ENCODE data around the gene KCNAB2. TPM values are rescaled to one million over a fixed set of nuclear protein-coding genes. Genes with fewer than 3 reads are reported as not detected.
"Not testable (repeated sequence)": the region's sequence is repeated elsewhere in the genome, so short reads cannot be mapped to it uniquely, and the experiment has no call there.

KCNAB2 gene
- total RNA-seq, 1 donor from 2014 or later = 2.7 TPM

DNA sequence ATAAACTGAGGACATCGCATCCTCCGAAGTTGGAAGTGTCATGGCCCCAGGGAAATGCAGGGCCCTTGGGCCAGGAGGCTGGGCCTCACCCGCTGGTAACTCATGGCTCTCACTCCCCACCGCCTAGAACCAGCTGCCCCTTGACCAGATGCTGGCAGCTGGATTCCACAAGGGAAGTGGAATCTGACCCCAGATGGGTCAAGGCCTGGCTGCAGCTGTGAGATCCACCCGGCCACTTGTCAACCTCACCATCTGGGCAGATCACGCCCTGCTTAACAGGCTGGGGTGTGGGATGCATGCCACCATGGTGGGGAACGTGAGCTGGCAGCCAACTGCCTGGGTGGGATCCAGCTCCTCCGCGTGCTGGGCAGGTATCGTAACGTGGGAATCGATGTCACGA lies 25.5 kb downstream of the KCNAB2 start:
- no peak overlapping the region for H3K4me3 ChIP-seq (ENCODE audit: low read depth, low read length)
- H3K36me3 ChIP-seq (ENCODE audit: control insufficient read depth, insufficient read depth, low read length) = no peaks in the 10 kb centered on the region
- H3K27me3 ChIP-seq (ENCODE audit: control insufficient read depth, insufficient read depth, low read length) = no peaks in the 10 kb centered on the region
- TF ChIP-seq, protein P1, sequence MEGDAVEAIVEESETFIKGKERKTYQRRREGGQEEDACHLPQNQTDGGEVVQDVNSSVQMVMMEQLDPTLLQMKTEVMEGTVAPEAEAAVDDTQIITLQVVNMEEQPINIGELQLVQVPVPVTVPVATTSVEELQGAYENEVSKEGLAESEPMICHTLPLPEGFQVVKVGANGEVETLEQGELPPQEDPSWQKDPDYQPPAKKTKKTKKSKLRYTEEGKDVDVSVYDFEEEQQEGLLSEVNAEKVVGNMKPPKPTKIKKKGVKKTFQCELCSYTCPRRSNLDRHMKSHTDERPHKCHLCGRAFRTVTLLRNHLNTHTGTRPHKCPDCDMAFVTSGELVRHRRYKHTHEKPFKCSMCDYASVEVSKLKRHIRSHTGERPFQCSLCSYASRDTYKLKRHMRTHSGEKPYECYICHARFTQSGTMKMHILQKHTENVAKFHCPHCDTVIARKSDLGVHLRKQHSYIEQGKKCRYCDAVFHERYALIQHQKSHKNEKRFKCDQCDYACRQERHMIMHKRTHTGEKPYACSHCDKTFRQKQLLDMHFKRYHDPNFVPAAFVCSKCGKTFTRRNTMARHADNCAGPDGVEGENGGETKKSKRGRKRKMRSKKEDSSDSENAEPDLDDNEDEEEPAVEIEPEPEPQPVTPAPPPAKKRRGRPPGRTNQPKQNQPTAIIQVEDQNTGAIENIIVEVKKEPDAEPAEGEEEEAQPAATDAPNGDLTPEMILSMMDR (IDR thresholded peaks at IDR 0.05; ENCODE audit: insufficient read depth, low read length, poor library complexity, severe bottlenecking) = no peak
- no peak for DNase-seq (ENCODE audit: low read depth)

DNA sequence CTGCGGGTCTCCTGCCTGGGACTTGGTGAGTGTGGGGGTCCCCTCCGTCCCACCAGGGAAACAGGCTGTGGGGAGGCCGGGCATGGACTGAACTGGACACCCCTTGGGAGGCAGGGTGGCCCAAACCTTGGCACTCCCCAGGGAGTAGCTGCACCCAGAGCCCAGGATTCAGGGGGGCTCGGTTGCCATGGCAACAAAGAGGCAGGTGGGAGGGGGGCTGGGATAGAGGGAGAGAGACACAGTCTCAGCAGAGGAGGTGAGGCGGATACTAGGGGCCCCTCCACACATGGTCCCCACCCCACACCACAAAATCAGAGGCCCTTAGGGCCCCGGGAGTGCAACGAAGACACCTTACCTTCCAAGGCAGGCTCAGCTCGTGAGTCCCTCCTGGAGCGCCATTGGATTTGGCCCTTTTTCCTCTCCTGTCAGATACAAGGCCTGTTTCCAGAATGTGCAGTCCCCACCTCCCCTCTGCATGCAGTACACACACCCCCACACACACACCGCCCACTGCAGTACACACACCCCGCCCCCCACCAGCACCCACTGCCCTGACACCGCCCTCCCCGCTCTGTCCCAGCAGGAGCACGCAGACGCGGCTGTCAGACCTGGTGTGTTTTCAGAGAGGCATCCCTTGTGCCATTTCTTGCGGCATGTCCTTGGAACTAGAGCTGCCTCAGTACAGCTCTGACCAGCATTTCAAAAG lies 27.2 kb downstream of the KCNAB2 start:
- TF ChIP-seq, protein P1 (IDR thresholded peaks at IDR 0.05; ENCODE audit: insufficient read depth, low read length, poor library complexity, severe bottlenecking) = no peak
- Histone ChIP-seq H3K36me3 (ENCODE audit: control insufficient read depth, insufficient read depth, low read length) (no peaks in the 10 kb centered on the region), H3K4me3 (ENCODE audit: low read depth, low read length) (no peak overlapping the region), H3K27me3 (ENCODE audit: control insufficient read depth, insufficient read depth, low read length) (peaks cover 8% of the 10 kb centered on the region)
- DNase-seq (ENCODE audit: low read depth) = no peak

DNA sequence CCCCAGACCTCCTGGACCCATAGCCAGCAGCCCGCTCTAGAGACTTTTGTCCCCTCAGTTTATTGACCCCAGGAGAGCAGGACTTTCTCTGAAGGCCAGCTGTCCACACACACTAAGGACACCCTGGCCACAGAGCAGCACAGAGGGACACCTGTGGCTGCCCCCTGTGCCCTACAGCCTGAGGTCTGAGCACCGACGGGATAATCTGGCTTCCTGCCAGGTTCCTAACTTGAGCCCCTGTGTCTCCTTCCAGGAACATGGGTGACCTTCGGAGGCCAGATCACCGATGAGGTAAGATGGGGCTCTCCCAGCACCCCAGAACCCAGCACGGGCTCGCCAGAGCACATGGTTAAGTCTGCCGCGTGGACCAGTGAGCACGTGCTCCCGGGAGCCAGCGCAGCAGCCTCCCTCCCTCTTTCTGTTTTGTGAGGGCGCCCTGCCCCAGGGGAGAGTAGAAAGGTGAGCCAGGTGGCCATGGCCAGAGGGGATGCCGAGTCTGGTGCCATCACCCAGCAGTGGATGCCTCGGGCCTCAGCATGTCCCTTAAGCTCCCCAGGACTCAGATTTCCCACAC lies 27.9 kb downstream of the KCNAB2 start:
- Histone ChIP-seq H3K36me3 (ENCODE audit: control insufficient read depth, insufficient read depth, low read length) (no peaks in the 10 kb centered on the region), H3K4me3 (ENCODE audit: low read depth, low read length) (no peak overlapping the region), H3K27me3 (ENCODE audit: control insufficient read depth, insufficient read depth, low read length) (peaks cover 8% of the 10 kb centered on the region)
- DNase-seq (ENCODE audit: low read depth) = no peak
- TF ChIP-seq, protein P1 (IDR thresholded peaks at IDR 0.05; ENCODE audit: insufficient read depth, low read length, poor library complexity, severe bottlenecking) = no peak

DNA sequence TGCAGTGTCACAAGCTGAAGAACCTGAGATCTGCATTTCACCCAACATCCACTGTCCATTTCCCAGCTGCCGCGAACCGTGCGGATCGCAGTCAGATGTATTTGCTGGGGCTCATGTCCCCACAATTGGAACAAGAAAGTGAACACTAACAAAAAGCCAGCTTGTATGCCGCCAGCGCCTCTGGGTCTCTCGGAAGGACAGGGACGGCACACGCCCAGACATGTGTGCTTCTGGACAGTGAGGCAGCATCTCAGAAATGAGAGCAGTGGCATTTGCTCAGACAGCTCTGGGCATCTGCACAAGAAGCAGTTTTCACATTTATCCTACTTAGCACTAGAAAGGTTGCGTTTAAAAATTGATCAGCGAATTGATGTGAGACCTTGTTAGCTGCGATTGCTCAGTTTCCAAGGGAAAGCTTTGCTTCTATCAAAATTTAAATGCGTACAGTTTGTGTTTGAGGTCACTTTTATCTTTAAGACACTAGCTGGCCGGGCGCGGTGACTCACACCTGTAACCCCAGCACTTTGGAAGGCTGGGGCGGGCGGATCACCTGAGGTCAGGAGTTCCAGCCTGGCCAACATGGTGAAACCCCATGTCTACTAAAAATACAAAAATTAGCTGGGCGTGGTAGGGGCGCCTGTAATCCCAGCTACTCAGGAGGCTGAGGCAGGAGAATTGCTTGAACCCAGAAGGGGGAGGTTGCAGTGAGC lies 28.7 kb downstream of the KCNAB2 start:
- DNase-seq (ENCODE audit: low read depth) = no peak
- Histone ChIP-seq H3K36me3 (ENCODE audit: control insufficient read depth, insufficient read depth, low read length) (no peaks in the 10 kb centered on the region), H3K4me3 (ENCODE audit: low read depth, low read length) (no peak overlapping the region), H3K27me3 (ENCODE audit: control insufficient read depth, insufficient read depth, low read length) (peaks cover 8% of the 10 kb centered on the region)
- TF ChIP-seq, protein P1 (IDR thresholded peaks at IDR 0.05; ENCODE audit: insufficient read depth, low read length, poor library complexity, severe bottlenecking) = no peak

DNA sequence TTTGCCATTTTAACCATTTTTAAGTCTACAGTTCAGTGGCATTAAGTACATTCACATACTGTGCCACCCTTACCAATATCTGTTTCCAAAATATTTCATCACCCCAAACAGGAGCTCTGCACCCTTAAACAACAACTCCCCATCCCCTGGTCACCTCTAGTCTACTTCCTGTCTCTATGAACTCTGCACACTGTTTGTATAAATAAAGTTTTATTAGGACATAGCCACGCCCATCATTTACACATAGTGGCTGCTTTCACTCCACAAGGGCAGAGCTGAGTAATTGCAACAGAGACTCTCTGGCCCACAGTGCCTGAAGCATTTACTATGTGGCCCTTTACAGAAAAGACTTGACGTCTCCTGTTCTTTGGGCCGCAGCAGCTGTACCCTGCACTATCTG lies 30.1 kb downstream of the KCNAB2 start:
- DNase-seq (ENCODE audit: low read depth) = no peak
- no peaks in the 10 kb centered on the region for H3K36me3 ChIP-seq (ENCODE audit: control insufficient read depth, insufficient read depth, low read length)
- H3K4me3 ChIP-seq (ENCODE audit: low read depth, low read length) = no peak overlapping the region

DNA sequence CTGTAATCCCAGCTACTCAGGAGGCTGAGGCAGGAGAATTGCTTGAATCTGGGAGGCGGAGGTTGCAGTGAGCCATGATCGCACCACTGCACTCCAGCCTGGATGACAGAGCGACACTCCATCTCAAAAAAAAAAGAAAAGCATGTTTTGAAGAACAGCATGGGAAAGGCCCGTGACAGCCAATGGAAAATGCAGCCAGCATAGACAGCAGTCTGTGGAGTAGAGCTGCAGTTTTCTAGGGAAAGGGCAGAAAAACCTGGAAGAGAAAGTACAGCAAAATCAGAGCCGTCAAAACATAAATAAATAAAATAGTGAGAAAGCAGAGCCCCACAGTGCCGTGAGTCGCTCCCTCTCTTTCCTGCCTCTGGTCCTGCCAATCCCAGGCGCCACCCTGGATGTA lies 31.4 kb downstream of the KCNAB2 start:
- H3K36me3 ChIP-seq (ENCODE audit: control insufficient read depth, insufficient read depth, low read length); DNase-seq (ENCODE audit: low read depth); H3K4me3 ChIP-seq (ENCODE audit: low read depth, low read length): not testable (repeated sequence)
- H3K27me3 ChIP-seq (ENCODE audit: control insufficient read depth, insufficient read depth, low read length) = peaks cover 26% of the 10 kb centered on the region

More for the DNA sequence above, 30.1 kb downstream of the KCNAB2 start:
- TF ChIP-seq, protein P1 (IDR thresholded peaks at IDR 0.05; ENCODE audit: insufficient read depth, low read length, poor library complexity, severe bottlenecking) = no peak
- H3K27me3 ChIP-seq (ENCODE audit: control insufficient read depth, insufficient read depth, low read length) = peaks cover 16% of the 10 kb centered on the region
